ENCODE measurements around the gene KLF15. TPM values are rescaled to one million over a fixed set of nuclear protein-coding genes. Genes with fewer than 3 reads are reported as not detected.

Gene KLF15
- total RNA-seq, 1 donor from 2014 or later: 0.31 TPM

DNA sequence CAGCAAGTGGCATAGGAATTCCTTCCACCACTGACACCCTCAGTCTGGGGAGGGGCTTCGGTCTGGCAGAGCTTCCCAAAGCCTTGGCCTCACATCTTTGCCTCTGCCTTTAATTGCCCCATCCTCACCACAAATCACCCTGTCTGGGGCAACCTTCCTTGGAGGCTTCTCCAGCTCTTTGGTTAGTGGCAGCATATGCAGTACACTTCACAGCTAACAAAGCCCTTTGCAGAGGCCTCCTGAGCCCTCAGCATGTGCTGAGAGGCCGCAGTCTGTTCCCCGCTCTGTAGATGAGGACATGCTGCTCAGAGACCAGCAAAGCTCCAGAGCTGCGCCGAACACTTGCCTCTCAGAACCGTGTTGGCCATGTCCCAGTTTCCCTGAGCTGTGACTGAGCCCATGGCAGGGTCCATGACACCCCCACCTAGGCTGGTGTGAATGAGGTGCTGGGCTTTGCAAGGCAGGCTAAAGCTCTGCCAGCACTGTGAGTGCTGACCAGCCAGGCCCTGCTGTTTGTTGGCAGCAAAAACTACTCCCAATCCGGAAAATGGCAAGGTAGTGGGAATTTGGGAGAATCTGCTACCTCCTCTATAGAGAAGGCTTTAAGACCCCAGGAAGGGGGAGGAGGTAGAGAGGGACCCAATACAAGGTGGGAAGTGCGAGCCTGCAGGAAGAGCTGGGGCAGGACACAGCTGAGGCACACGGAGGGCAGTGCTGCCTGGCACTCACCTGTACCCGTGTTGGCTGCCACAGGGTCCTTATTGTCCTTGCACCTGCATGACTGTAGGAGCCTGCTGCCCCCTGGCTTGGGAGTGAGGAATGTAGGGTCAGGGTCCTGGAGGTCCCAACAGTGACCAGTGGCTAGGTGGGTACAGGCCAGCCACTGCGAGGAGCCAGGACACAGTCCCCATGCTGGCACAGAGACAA lies 8.4 kb upstream of the KLF15 start:
- no peak for DNase-seq
- ChIA-PET POLR2A (no interaction called here), CTCF (no interaction called here)
- intact Hi-C loops (cut with micrococcal nuclease): no loop called here
- H3K4me1 Mint-ChIP-seq: no peaks in the 10 kb centered on the region
- TF ChIP-seq, protein P1, sequence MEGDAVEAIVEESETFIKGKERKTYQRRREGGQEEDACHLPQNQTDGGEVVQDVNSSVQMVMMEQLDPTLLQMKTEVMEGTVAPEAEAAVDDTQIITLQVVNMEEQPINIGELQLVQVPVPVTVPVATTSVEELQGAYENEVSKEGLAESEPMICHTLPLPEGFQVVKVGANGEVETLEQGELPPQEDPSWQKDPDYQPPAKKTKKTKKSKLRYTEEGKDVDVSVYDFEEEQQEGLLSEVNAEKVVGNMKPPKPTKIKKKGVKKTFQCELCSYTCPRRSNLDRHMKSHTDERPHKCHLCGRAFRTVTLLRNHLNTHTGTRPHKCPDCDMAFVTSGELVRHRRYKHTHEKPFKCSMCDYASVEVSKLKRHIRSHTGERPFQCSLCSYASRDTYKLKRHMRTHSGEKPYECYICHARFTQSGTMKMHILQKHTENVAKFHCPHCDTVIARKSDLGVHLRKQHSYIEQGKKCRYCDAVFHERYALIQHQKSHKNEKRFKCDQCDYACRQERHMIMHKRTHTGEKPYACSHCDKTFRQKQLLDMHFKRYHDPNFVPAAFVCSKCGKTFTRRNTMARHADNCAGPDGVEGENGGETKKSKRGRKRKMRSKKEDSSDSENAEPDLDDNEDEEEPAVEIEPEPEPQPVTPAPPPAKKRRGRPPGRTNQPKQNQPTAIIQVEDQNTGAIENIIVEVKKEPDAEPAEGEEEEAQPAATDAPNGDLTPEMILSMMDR (IDR thresholded peaks at IDR 0.05): no peak
- no peaks in the 10 kb centered on the region for H3K9me3 Mint-ChIP-seq
- no peaks in the 10 kb centered on the region for H3K36me3 Mint-ChIP-seq (ENCODE audit: low read depth)
- H3K27ac Mint-ChIP-seq: no peak overlapping the region
- H3K27me3 Mint-ChIP-seq: peaks cover 14% of the 10 kb centered on the region
- no peak overlapping the region for H3K4me3 Mint-ChIP-seq
- no peak for ATAC-seq (ENCODE audit: low read depth)

DNA sequence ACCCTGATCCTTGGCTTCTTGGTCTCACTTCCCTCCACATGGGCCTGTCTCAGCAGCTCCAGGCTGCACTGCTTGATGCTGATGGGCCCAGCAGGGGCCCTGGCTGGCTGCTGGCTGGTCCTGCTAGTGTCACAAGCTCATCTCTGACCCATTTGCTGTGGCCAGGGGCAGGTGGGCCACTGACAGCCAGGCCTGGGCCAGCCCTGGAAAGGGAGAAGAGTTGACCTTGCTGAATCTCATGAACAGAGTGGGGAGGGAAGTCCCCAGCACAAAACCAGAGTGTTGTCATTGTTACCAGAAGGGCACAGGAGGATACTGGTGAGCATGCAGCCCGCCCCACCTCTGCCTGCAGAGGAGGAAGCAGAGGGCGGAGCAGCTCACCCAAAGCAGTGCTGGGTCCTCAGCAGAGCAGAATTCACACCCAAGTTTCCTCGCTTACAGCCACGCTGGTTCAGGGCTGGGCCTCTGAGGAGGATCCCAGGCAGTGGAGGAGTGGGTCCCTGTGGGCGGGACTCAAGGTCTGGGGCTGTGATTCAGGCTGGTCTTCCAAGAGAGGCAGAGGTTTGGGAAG lies 7.6 kb upstream of the KLF15 start:
- ATAC-seq (ENCODE audit: low read depth) (no peak), DNase-seq (no peak)
- H3K27me3 Mint-ChIP-seq: peaks cover 19% of the 10 kb centered on the region
- no peaks in the 10 kb centered on the region for H3K9me3 Mint-ChIP-seq
- no peak overlapping the region for H3K27ac Mint-ChIP-seq
- TF ChIP-seq, protein P1 (IDR thresholded peaks at IDR 0.05): no peak
- H3K4me3 Mint-ChIP-seq: no peak overlapping the region
- H3K36me3 Mint-ChIP-seq (ENCODE audit: low read depth): no peaks in the 10 kb centered on the region
- H3K4me1 Mint-ChIP-seq: no peaks in the 10 kb centered on the region
- intact Hi-C loops (cut with micrococcal nuclease): no loop called here
- ChIA-PET CTCF (no interaction called here), POLR2A (no interaction called here)

DNA sequence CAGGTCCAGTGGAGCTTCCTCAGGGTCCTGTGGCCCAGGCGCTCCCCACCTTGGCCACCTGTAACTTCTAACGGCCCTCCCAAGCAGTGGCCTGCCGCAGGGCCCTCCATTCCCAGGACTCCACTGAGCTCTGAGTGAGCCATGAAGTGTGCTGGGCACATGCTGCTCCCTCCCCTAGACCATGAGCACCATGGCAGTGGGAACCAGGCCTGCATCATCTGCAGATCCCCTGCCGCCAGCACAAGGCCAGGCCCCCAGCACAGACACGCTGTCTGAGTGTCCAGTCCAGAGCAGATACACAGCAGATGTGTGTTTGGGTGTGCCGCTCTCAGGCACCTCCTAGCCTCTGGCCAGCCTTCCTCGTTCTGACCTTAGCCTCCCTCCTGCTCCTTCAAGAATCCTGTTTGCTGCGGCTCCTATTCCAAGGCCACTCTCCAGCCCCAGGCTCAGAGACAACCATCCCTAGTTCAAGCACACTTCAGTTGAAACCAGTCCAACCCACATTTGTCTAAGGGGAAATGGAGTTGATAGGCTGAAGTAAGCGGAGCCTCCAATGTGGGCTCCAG lies 7.0 kb upstream of the KLF15 start:
- Mint-ChIP-seq H3K9me3 (no peaks in the 10 kb centered on the region), H3K36me3 (ENCODE audit: low read depth) (no peaks in the 10 kb centered on the region), H3K27ac (no peak overlapping the region), H3K4me1 (no peaks in the 10 kb centered on the region), H3K27me3 (peaks cover 23% of the 10 kb centered on the region), H3K4me3 (no peak overlapping the region)
- ChIA-PET POLR2A (no interaction called here), CTCF (no interaction called here)
- DNase-seq: no peak
- TF ChIP-seq, protein P1 (IDR thresholded peaks at IDR 0.05): no peak
- intact Hi-C loops (cut with micrococcal nuclease): no loop called here
- no peak for ATAC-seq (ENCODE audit: low read depth)

DNA sequence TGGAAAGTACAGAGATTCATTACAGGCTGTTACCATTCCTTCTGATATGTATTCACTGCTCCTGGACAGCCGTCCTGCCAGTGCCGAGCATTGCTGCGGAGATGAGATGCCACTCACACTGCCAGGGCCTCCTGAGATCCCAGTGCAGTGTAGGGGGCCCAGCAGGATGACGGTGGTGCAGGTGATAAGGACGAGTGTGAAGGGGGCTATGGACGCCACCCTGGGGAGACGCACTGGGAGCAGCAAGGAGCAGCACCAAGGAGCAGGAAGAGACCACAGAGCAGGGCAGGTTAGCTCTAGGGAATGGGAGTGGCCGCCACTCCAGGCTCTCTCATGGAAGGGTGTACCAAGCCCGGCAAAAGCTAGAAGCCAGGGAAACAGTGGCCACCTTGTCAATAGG lies 4.0 kb upstream of the KLF15 start:
- no peak for DNase-seq
- H3K9me3 Mint-ChIP-seq: no peaks in the 10 kb centered on the region
- no peak for ATAC-seq (ENCODE audit: low read depth)
- no peak overlapping the region for H3K4me3 Mint-ChIP-seq
- TF ChIP-seq, protein P1 (IDR thresholded peaks at IDR 0.05): no peak
- H3K36me3 Mint-ChIP-seq (ENCODE audit: low read depth): peaks cover 1% of the 10 kb centered on the region
- ChIA-PET POLR2A (no interaction called here), CTCF (no interaction called here)
- peaks cover 12% of the 10 kb centered on the region for H3K4me1 Mint-ChIP-seq
- intact Hi-C loops (cut with micrococcal nuclease): no loop called here
- H3K27ac Mint-ChIP-seq: no peak overlapping the region
- H3K27me3 Mint-ChIP-seq: peaks cover 30% of the 10 kb centered on the region

DNA sequence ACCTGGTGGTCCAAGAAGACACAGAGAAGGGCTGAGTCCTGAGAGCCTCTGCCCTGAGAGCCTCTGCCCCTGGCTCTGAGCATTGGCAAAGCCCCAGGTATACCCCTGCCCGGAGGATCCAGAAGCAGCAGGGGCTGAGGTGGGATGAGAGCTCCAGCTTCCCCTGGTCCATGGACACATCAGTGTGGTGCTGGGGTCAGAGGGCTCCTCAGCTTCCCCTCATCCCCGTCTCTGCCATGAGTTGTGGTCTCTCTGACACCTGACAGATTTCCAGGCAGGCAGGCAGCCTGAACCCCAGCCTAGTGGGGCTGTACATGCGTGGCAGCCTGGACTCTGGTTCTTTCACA lies 3.5 kb upstream of the KLF15 start:
- no peaks in the 10 kb centered on the region for H3K9me3 Mint-ChIP-seq
- peaks cover 32% of the 10 kb centered on the region for H3K27me3 Mint-ChIP-seq
- peaks cover 1% of the 10 kb centered on the region for H3K36me3 Mint-ChIP-seq (ENCODE audit: low read depth)
- ChIA-PET POLR2A (no interaction called here), CTCF (no interaction called here)
- intact Hi-C loops (cut with micrococcal nuclease): no loop called here
- H3K27ac Mint-ChIP-seq: no peak overlapping the region
- H3K4me3 Mint-ChIP-seq: no peak overlapping the region
- H3K4me1 Mint-ChIP-seq: peaks cover 14% of the 10 kb centered on the region
- TF ChIP-seq, protein P1 (IDR thresholded peaks at IDR 0.05): no peak
- ATAC-seq (ENCODE audit: low read depth): no peak
- DNase-seq: no peak

All from activated B cell treated with CpG ODN at 0.5 μM for 24 hours (primary cell).